DOHH2 (cell line): ENCODE measurements around the gene GYS1.

Experiments used
- H3F3A ChIP-seq: fragments of 200-600 bp; sonication (generic), shearing (Covaris generic); 2 replicates; pipeline ENCODE4 v1.6.0; 2016; ENCODE audit warnings: antibody characterized with exemption, mild to moderate bottlenecking; ENCODE audit not compliant: control insufficient read depth, insufficient read depth
- H3K27ac ChIP-seq: fragments of 200-600 bp; sonication (generic); 2 replicates; pipeline ENCODE4 v1.5.1; 2014; ENCODE audit warnings: low read depth, mild to moderate bottlenecking, low read length, moderate library complexity
- H3K27me3 ChIP-seq: fragments of 200-600 bp; sonication (generic); 2 replicates; pipeline ENCODE4 v1.6.1; 2014; ENCODE audit warnings: mild to moderate bottlenecking, low read length, mixed read lengths; ENCODE audit not compliant: control insufficient read depth
- H3K36me3 ChIP-seq: fragments of 200-600 bp; sonication (generic); 2 replicates; pipeline ENCODE4 v1.6.1; 2014; ENCODE audit warnings: mild to moderate bottlenecking, low read length, moderate library complexity, mixed read lengths; ENCODE audit not compliant: control insufficient read depth
- H3K4me1 ChIP-seq: fragments of 200-600 bp; sonication (generic); 2 replicates; pipeline ENCODE4 v1.6.1; 2014; ENCODE audit warnings: mild to moderate bottlenecking, low read length, mixed read lengths; ENCODE audit not compliant: control insufficient read depth
- H3K4me2 ChIP-seq: fragments of 200-600 bp; sonication (generic); 2 replicates; pipeline ENCODE4 v1.6.0; 2014; ENCODE audit warnings: mild to moderate bottlenecking, low read length, moderate library complexity
- H3K4me3 ChIP-seq: fragments of 200-600 bp; sonication (generic); 2 replicates; pipeline ENCODE4 v1.5.1; 2014; ENCODE audit warnings: mild to moderate bottlenecking, low read length, mixed read lengths
- H3K79me2 ChIP-seq: fragments of 200-600 bp; sonication (generic); 2 replicates; pipeline ENCODE4 v1.6.1; 2014; ENCODE audit warnings: mild to moderate bottlenecking, low read length, mixed read lengths; ENCODE audit not compliant: control insufficient read depth
- H3K9me2 ChIP-seq: fragments of 200-600 bp; sonication (generic); replicated peaks from 2 replicates; pipeline ENCODE4 v1.6.1; 2014; ENCODE audit warnings: mild to moderate bottlenecking, low read length, mixed read lengths; ENCODE audit not compliant: control insufficient read depth
- H3K9me3 ChIP-seq: fragments of 200-600 bp; sonication (generic); 2 replicates; pipeline ENCODE4 v1.6.1; 2014; ENCODE audit warnings: antibody characterized with exemption, low read length, mixed read lengths; ENCODE audit not compliant: control insufficient read depth, insufficient read depth
- H4K20me1 ChIP-seq: fragments of 200-600 bp; sonication (generic); 2 replicates; pipeline ENCODE4 v1.6.0; 2014; ENCODE audit warnings: low read depth, mild to moderate bottlenecking, antibody characterized with exemption, low read length, moderate library complexity; ENCODE audit not compliant: control insufficient read depth, insufficient read depth
- CTCF ChIP-seq: fragments of 200-600 bp; sonication (generic); IDR thresholded peaks from one replicate; pipeline ENCODE4 v1.5.1; 2014; ENCODE audit warnings: antibody characterized with exemption, mild to moderate bottlenecking, low read depth, low read length; ENCODE audit not compliant: poor library complexity, severe bottlenecking
- EZH2phosphoT487 ChIP-seq: fragments of 200-600 bp; sonication (generic); IDR thresholded peaks from 2 replicates; pipeline ENCODE4 v1.6.1; 2017; ENCODE audit warnings: borderline replicate concordance, mild to moderate bottlenecking, antibody characterized with exemption, low read length, moderate library complexity, mixed read lengths

GYS1 gene

GRCh38 chr19:49010453-49010852 is 17.3 kb upstream of the GYS1 start:
- H3K36me3 ChIP-seq: peaks cover 75% of the 10 kb centered on the region
- no peak overlapping the region for H3K4me3 ChIP-seq
- no peak overlapping the region for H3K4me2 ChIP-seq
- no peaks in the 10 kb centered on the region for H3K9me2 ChIP-seq
- no peaks in the 10 kb centered on the region; the same call in 1 of the 2 replicates for H4K20me1 ChIP-seq
- H3K79me2 ChIP-seq: no peaks in the 10 kb centered on the region
- H3K4me1 ChIP-seq: no peaks in the 10 kb centered on the region
- no peak overlapping the region for H3K27ac ChIP-seq
- H3F3A ChIP-seq: 0 out of 2 replicates have a peak, but pooled peaks cover 3% of the 10 kb centered on the region
- no peaks in the 10 kb centered on the region for H3K27me3 ChIP-seq
- H3K9me3 ChIP-seq: no peaks in the 10 kb centered on the region
- TF ChIP-seq CTCF (no peak), EZH2phosphoT487 (no peak)

- peaks cover 74% of the 10 kb centered on the region for H3K36me3 ChIP-seq
- TF ChIP-seq EZH2phosphoT487: no peak
- no peak for TF ChIP-seq CTCF
These were observed 16.7 kb upstream of the GYS1 start for GRCh38 chr19:49009828-49010227.

GRCh38 chr19:49006905-49007304 is 13.8 kb upstream of the GYS1 start:
- Histone ChIP-seq H3K36me3 (peaks cover 77% of the 10 kb centered on the region), H3K4me3 (no peak overlapping the region), H3K79me2 (peaks cover 2% of the 10 kb centered on the region; the same call in 1 of the 2 replicates), H3F3A (no peaks in the 10 kb centered on the region), H3K9me2 (no peaks in the 10 kb centered on the region), H3K9me3 (no peaks in the 10 kb centered on the region), H3K27me3 (no peaks in the 10 kb centered on the region), H4K20me1 (no peaks in the 10 kb centered on the region; the same call in 1 of the 2 replicates), H3K4me1 (no peaks in the 10 kb centered on the region), H3K27ac (no peak overlapping the region), H3K4me2 (no peak overlapping the region)
- TF ChIP-seq CTCF: no peak
- no peak for TF ChIP-seq EZH2phosphoT487

More at GRCh38 chr19:49009828-49010227, 16.7 kb upstream of the GYS1 start:
- Histone ChIP-seq H3K27ac (no peak overlapping the region), H3K79me2 (no peaks in the 10 kb centered on the region), H3K9me3 (no peaks in the 10 kb centered on the region), H3K4me1 (no peaks in the 10 kb centered on the region), H3K9me2 (no peaks in the 10 kb centered on the region), H4K20me1 (no peaks in the 10 kb centered on the region; the same call in 1 of the 2 replicates), H3K4me3 (no peak overlapping the region), H3K27me3 (no peaks in the 10 kb centered on the region), H3F3A (0 out of 2 replicates have a peak, but pooled peaks cover 3% of the 10 kb centered on the region), H3K4me2 (no peak overlapping the region)
